GM12865 (cell line): ENCODE measurements around the gene PPP1R12C.
"Not testable (repeated sequence)": the region's sequence is repeated elsewhere in the genome, so short reads cannot be mapped to it uniquely, and the experiment has no call there.

Source experiments
- DNase-seq: peaks from one replicate; pipeline ENCODE4 v3.0.0; 2010; ENCODE audit warnings: low read depth
- H3K4me3 ChIP-seq: 2 replicates; pipeline ENCODE4 v1.5.1; 2011; ENCODE audit warnings: mild to moderate bottlenecking, low read depth, low read length, control low read depth
- TF ChIP-seq, protein P1 (sequence below): IDR thresholded peaks from 2 replicates; pipeline ENCODE4 v1.5.1; 2011; ENCODE audit warnings: low read length, control low read depth, low read depth, inconsistent platforms; ENCODE audit not compliant: insufficient read depth; ENCODE audit errors: missing control alignments

PPP1R12C gene

DNA sequence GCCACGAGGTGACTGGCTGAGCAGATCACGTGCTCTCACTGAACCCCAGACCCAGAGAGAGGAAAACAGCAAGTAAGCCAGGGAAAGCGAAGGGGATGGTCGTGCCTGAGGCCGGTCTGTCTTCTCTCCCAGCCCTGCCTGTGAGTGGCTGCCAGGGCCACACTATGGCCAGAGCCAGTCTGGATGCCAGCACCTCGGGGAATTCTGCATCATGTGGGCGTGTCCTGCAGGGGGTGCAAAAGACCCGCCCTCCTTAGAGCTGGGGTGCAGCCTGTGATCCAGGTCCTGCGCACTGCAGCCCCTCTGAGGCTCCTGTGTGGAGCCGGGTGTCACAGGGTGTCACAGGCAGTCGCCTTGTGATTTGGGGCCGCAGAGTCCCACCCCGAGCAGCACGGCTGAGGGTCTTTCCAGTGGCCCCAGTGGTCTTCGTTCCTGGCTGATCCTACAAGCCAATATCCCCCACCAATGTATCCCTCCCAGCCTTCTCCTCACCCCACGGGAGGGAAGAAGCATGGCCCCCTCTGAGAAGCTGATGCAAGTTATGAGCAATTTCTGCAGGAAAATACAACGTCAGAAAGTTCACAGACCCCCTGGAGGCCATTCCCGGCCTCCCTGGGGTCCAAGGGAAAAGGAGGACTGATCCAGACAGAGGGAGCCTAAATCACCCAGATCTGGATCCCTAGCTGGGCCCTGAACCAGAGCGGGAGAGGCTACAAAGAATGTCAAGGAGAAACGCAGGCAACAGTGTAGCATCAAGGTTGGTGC is 7.7 kb downstream of the PPP1R12C start:
- no peak overlapping the region for H3K4me3 ChIP-seq
- TF ChIP-seq, protein P1, sequence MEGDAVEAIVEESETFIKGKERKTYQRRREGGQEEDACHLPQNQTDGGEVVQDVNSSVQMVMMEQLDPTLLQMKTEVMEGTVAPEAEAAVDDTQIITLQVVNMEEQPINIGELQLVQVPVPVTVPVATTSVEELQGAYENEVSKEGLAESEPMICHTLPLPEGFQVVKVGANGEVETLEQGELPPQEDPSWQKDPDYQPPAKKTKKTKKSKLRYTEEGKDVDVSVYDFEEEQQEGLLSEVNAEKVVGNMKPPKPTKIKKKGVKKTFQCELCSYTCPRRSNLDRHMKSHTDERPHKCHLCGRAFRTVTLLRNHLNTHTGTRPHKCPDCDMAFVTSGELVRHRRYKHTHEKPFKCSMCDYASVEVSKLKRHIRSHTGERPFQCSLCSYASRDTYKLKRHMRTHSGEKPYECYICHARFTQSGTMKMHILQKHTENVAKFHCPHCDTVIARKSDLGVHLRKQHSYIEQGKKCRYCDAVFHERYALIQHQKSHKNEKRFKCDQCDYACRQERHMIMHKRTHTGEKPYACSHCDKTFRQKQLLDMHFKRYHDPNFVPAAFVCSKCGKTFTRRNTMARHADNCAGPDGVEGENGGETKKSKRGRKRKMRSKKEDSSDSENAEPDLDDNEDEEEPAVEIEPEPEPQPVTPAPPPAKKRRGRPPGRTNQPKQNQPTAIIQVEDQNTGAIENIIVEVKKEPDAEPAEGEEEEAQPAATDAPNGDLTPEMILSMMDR = no peak
- DNase-seq = no peak

DNA sequence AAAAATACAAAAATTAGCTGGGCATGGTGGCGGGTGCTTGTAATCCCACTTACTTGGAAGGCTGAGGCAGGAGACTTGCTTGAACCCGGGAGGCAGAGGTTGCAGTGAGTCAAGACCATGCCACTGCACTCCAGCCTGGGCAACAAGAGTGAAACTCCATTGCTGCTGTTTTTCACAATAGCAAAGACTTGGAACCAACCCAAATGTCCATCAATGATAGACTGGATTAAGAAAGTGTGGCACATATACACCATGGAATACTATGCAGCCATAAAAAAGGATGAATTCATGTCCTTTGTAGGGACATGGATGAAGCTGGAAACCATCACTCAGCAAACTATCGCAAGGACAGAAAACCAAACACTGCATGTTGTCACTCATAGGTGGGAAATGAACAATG is 10.2 kb downstream of the PPP1R12C start:
- DNase-seq, H3K4me3 ChIP-seq: not testable (repeated sequence)

DNA sequence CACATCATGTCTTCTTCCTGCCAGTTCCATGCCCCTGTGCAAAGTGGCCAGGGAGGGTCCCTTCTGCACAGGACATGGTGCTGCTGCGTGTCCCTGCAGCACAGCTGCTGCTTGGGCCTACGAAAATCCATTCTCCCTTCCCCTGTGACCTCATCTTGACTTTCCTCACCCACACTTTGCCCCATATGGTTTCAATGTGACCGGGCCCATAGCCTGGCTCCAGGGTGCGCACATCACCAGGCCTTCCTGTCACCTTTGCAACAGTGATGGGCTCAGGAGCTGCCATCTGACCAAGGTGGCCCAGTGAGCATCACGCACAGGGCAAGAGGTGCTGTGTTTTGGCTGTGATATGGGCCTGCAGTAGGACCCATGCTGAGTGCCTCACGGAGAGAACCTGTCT is 10.8 kb downstream of the PPP1R12C start:
- no peak for DNase-seq

DNA sequence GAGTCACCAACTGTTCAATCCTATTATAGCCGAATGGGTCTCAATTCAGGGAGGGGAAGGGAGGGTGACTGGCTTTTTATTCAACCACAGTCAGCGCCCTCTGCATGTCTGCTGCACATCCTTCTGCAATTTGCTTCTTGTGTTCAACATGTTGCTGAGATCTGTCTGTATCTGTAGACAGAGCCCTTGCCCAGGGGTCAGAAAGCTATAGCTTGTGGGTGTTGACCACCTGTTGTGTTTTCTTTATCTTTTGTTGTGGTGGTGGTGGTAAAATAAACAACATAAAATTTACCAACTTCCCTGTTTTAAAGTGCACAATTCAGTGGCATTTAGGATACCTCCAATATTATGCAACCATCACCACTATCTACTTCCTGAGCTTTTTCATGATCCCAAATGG is 12.2 kb downstream of the PPP1R12C start:
- DNase-seq = no peak
- TF ChIP-seq, protein P1 = no peak
- H3K4me3 ChIP-seq = no peak overlapping the region

More for the DNA sequence above, 10.8 kb downstream of the PPP1R12C start:
- TF ChIP-seq, protein P1 = no peak
- no peak overlapping the region for H3K4me3 ChIP-seq

DNA sequence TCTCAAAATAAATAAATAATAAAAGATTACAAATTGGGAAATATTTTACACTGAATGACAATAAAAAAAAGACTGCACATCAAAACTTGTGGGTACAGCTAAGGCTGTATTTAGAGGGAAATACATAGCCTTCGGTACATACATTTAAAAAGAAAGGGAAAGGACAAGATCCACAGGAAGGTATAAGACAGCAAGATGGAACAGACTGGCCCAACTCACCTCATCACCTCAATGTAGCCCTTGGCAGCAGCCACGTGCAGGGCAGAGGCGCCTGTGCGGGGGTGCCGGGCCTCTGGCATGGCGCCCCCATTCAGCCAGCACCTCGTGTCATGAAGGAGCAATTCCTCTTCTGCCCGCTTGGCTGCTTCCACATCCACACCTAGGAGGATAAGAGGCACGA is 14.2 kb downstream of the PPP1R12C start:
- TF ChIP-seq, protein P1 = no peak
- no peak overlapping the region for H3K4me3 ChIP-seq
- DNase-seq = no peak

DNA sequence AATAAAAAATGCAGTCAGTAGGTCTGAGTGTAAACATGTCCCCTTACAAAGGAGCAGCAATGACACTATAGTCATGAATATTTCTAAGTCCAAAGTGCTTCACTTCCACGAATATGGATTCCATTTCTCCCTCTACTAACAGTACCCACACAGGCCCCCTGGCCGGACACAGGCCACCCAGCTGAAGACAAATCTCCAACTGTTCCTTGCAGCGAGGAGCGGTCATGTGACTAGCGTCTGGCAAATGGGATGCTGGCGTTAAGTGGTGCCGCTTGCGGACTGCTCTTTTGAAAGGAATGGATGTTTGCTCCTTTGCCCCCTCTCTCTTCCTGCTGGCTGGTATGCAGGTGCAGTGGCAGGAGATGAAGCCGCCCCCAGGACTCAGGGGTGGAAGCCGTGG is 16.2 kb downstream of the PPP1R12C start:
- no peak overlapping the region for H3K4me3 ChIP-seq
- no peak for DNase-seq
- TF ChIP-seq, protein P1 = no peak

DNA sequence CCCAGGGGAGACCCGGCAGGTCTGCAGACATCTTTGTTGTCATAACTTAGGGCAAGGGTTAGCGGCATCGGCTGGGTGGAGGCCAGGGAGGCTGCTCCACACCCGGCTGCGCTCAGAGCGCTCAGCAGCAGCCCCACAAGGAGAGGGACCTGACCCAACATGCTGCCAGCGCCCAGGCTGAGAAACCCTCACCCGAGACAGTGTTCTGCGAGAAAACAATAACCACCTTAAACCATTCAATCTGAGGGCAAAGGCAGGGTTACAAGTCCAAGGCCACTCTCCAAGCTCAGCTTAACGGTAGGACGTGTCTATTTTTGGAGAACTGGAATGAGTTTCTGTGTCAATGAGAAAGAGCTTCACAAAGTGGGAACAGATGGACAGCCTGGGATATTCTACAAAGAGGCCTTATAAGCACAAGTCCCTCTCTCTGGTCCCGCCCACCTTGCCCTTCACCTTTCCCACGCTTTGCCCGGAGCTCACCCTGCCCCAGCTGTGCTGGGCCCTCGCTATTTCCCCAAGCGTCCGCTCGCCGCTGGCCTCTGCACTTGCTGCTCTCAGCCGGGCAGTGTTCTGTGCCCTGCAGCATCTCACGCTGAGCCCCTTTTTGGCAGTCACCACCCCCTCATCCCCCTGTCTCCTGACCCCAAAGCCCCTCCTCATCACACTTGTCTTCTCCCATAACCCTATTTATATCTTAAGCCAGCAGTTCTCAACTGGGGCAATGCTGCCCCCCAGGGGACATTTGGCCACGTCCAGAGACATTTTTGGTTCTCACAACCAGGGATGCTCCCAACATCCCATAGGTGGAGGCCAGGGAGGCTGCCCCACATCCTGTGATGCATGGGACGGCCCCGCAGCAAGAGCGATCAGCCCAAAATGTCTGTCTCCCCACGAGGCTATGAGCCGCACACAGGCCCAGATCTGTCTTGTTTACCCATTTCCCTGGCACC is 17.6 kb downstream of the PPP1R12C start:
- TF ChIP-seq, protein P1 = no peak
- no peak for DNase-seq

More for the DNA sequence above, 17.6 kb downstream of the PPP1R12C start:
- no peak overlapping the region for H3K4me3 ChIP-seq
